Stomach (tissue), 4 donors: ENCODE data around the gene ITGB3.

ENCODE experiments used
- EP300 ChIP-seq: sonication (generic); formaldehyde crosslinking; IDR thresholded peaks from one replicate; pipeline ENCODE4 v1.6.1; 2017; ENCODE audit warnings: antibody characterized with exemption
- POLR2A ChIP-seq, 4 donors: fragments of 450-650 bp; IDR thresholded peaks; one replicate each; pipeline ENCODE4 v1.6.1; 2016; ENCODE audit warnings: antibody characterized with exemption in 4 of 4, control low read depth in 2 of 4, mild to moderate bottlenecking in 1 of 4, moderate library complexity in 1 of 4
- POLR2AphosphoS5 ChIP-seq, 3 donors: sonication (generic); formaldehyde crosslinking; IDR thresholded peaks; one replicate each; pipeline ENCODE4 v1.6.1; 2016; ENCODE audit warnings: antibody characterized with exemption in 3 of 3
- TF ChIP-seq, protein P1 (sequence below), 7 experiments: fragments of 450-650 bp in 4 of 7; fragments of 200-600 bp in 3 of 7; sonication (generic) in 3 of 7; IDR thresholded peaks; one replicate each; pipeline ENCODE4 v1.5.1; 2016 to 2019; ENCODE audit warnings: antibody characterized with exemption in 7 of 7, control low read depth in 2 of 7, mild to moderate bottlenecking in 1 of 7

DNA sequence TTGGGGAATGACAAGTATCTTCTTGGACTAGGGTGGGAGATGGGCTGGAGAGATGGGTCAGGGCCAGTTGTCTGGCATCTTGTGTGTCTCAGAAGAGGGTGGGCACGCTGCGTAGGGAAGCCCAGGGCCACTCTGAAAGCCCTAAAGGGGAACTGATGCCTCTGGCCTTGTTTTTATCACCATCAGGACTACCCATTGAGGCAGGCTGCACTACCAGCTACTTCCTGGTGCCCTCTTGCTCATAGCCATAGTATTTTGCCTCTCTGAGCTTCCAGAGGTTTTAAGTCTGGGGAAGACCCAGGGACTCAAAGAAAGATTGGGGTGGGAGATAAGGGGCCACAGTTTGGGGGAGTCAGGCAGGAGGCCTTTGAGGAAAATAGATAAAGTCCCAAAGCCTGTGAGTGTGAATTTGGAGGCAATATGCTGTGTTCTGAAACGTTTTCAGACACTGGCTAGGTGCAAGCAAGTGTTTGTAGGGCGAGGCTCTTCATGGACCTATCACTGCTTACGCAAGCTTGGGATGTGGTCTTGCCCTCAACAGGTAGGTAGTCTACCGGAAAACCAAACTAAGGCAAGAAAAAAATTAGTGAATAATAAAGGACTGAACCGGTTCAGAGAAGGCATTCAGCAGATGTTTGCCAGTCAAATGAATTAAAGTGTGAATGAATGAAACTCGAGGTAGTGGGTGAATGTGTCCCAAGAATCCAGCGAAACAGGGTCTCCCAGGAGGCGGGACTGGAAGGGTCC lies 688 bp upstream of the ITGB3 start:
- TF ChIP-seq, protein P1, sequence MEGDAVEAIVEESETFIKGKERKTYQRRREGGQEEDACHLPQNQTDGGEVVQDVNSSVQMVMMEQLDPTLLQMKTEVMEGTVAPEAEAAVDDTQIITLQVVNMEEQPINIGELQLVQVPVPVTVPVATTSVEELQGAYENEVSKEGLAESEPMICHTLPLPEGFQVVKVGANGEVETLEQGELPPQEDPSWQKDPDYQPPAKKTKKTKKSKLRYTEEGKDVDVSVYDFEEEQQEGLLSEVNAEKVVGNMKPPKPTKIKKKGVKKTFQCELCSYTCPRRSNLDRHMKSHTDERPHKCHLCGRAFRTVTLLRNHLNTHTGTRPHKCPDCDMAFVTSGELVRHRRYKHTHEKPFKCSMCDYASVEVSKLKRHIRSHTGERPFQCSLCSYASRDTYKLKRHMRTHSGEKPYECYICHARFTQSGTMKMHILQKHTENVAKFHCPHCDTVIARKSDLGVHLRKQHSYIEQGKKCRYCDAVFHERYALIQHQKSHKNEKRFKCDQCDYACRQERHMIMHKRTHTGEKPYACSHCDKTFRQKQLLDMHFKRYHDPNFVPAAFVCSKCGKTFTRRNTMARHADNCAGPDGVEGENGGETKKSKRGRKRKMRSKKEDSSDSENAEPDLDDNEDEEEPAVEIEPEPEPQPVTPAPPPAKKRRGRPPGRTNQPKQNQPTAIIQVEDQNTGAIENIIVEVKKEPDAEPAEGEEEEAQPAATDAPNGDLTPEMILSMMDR (IDR thresholded peaks at IDR 0.05) = no peak
- TF ChIP-seq POLR2AphosphoS5 (IDR thresholded peaks at IDR 0.05) = no peak
- TF ChIP-seq POLR2A (IDR thresholded peaks at IDR 0.05) = no peak
- TF ChIP-seq EP300 = no peak
